DMS53 treated with DMSO at 0.1 percent for 48 hours (cell line): ENCODE data around the gene ALX4.

Experiments
- DNase-seq: peaks from one replicate; lab custom pipeline; 2025; ENCODE audit not compliant: unreplicated experiment; lab: John Stamatoyannopoulos, UW

Gene ALX4

DNA sequence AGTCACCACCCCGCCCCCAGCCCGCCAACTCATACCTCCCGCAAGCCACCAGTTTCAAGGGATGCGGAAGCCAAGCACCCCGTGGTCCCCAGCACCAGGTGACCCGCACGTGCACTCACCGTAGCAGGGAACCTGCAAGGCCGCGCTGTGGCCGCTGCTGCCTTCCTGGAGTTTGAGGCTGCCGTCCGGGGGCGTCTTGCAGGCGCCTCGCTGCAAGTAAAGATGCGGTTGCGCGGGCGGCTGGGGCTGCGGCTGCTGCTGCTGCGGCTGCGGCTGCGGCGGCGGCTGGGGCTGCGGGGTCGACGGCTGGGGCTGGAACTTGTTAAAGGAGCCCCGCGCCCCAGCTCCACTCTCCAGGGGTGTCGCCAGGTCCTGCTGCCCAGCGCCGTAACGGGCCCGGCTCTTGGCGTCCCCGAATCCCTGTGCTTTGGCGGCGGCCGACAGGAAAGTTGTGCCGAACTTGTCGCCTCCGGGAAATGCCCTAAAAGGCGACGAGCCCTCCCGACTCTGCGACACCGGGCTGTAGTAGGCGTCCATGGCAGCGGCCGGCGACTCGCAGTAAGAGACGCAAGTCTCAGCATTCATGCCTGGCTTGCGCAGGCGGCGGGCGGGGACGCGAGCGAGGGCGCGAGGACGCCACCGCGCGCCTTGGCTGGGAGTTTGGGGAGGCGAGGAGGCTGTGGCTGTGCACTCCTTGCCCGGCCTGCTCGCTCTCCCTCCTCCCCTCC lies at the start of gene ALX4:
Gene ALX4 (minus strand): TSS at position 662 of the 728 bp plus-strand sequence. CDS start 77 bp downstream, at position 585.
- peak; percentile 8 for DNase-seq

GRCh38 chr11:44359162-44359561 lies 49.2 kb upstream of the ALX4 start:
- DNase-seq: no peak

DNA sequence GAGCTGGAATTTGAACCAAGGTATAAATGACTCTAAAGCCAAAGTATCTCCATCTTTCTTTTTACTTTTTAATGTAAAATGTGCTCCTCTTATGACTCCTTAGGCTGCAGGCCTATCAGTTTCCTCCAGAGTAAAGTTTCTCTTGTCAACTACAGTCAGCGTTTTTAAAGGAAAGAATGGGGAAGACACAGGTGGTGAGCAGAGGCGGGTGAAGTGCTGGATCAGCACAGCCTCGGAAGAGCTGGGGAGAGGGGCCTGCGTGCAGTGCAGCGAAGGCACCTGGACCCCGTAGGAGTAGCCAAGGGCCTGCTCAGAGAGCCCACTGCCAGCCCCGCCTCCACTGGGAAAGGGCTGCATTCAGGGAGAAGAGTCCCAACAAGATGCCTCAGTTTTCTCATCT lies 48.8 kb upstream of the ALX4 start:
- DNase-seq: no peak

GRCh38 chr11:44357711-44358110 lies 47.8 kb upstream of the ALX4 start:
- DNase-seq: no peak

- no peak for DNase-seq
Observed at GRCh38 chr11:44356351-44356750, 46.4 kb upstream of the ALX4 start.

DNA sequence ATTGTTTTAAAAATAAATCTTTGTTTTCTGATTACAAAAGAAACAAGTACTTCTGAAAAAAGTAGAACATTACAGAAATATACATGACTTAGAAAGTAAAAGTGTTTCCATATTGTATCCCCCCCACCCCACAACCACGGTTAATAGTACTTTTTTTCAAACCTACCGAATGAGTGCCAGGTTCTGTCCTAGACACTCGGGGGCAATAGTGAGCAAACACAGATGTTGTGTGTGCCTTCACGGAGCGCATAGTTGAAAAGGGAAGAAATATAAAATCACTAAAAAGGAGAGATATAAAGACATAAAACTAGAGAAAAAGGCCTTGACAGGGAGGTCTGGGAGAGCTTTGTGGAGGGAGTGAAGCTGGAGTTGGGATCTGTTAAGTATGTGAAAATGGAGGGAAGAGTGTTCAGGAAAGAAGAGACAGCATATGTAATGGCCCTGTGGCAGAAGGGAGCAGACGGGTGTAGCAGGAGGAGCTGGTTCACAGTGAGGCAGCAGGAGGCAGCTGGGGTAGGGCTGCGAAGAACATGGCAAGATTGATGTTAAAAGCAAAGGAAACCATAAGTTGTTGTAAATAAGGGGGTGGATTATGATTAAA lies 42.1 kb upstream of the ALX4 start:
- DNase-seq: no peak

DNA sequence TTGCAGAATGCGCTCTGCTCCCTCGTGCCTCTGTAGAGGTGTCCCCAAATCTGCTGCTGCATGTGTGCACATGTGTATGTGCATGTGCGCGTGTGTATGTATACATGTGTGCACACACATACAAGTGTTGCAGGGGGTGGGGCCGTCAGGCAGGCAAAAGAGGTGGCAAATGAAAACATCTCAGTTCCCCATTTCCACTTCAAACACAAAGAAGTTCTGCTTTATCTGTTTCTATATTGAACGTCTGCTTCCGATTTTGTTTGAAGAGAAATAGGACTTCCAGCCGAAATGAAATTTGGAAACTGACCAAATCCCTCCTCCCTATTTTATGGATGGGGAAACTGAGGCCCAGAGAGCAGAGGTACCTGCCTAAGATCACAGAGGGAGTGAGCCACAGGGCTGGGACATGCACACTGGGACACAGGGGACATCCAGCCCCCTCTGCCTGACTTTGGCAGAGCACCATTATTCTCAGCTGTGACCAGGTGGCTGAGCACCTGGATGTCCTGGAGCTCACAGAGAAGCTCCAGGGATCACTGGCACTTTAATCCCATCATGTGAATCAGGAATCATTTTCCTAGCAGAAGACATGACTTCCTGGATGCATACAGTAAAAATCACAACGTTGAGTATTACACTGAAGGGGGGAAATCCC lies 41.2 kb upstream of the ALX4 start:
- no peak for DNase-seq

GRCh38 chr11:44349328-44349727 lies 39.4 kb upstream of the ALX4 start:
- no peak for DNase-seq

GRCh38 chr11:44348721-44349120 lies 38.8 kb upstream of the ALX4 start:
- DNase-seq: no peak

DNA sequence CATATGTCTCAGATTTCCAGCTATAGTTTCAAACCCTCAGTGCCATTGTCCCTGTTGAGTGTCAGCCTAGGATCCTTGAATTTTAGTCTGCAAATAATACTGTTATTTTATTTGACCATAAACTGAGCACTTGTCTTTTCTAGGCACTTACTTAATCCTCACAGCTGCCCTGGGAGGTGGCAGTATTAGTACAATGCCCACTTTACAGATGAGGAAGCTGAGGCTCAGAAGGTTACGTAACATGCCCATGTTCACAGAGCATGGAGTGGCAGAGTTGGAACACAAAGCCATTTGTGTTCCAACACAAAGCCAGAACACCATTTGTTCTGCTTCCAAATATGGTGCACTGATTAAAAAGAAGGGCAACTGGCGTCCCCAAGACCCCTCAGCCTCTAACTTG lies 38.2 kb upstream of the ALX4 start:
- no peak for DNase-seq

GRCh38 chr11:44347538-44347937 lies 37.6 kb upstream of the ALX4 start:
- DNase-seq: no peak

DNA sequence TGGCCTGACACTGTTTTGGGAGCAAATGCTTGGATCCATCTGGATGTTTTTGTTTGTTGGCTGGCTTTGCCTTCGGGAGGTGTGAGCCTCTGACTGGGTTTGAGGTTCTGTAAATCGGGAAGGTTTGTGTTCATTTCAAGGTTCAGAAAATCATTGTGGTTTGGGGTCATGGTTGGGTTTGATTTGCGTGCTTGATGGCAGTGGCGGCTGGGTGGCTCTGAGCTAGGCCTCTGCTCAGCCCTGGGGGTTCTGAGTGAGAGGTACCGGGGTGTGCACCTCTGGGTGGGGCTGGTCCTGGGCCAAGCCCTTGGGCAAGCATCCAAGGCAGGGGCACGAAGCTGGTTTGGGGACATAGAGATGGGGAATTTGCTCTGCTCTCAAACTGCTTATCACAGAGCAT lies 37.0 kb upstream of the ALX4 start:
- no peak for DNase-seq

- no peak for DNase-seq
Observed at GRCh38 chr11:44345781-44346180, 35.8 kb upstream of the ALX4 start.

DNA sequence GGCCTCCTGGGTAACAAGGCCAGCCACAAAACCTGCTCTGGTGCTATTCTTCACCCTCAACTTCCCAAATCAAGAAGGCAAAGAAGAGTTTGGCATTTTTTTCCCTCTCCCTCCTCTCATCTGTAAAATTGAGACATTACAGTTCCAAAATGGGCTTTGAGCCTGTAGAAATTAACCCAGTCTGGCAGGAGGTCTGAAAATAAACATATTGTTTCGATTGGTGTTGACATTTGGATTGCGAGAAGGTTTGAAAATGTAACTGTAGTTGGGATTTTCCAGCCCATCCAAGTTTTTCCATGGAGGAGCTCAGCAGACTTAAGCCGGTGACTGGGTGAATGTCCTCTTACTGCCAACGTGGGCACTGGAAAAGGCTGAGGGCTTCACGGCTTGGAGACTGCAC lies 35.0 kb upstream of the ALX4 start:
- DNase-seq: no peak

DNA sequence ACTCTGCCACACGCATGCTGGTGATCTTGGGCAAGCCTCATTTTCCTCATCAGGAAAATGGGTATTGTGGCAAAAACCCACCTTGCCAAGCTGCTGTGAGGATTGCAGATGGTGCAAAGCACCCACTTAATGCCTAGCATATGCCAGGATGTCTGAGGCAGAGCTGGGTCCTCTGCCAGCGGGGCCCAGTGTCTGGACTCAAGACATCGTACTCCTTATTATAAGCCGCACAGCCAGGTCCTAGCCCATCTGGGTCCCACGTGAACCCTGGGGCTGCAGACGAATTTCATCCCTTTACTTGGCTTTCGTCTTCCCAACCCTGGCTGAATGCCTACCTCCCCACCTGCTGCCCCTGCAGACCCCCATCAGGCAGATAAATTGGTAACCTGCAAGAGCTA lies 34.5 kb upstream of the ALX4 start:
- no peak for DNase-seq

- DNase-seq: no peak
Observed at GRCh38 chr11:44343778-44344422, 34.0 kb upstream of the ALX4 start.

DNA sequence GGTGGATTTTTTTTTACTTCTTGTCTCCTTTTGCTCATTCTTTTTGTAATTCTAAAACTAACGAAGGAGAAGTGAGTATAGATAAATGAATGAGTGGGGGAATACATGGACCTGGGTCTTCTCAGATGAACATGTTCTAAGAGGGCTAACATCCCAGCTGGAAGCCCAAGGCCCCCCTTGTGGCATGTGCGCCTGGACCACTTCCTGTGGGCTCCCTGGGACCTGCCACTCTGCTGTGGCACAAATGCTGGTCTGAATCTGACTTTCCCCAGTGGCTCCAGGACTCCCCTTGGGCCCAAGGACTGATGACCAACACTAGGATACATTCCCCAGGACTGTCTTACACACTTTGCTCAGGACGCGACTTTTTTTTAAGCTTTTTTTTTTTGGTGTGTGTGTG lies 32.7 kb upstream of the ALX4 start:
- DNase-seq: no peak

- DNase-seq: no peak
Observed at GRCh38 chr11:44340656-44341055, 30.7 kb upstream of the ALX4 start.

- DNase-seq: no peak
Observed at GRCh38 chr11:44339530-44339883, 29.6 kb upstream of the ALX4 start.

- no peak for DNase-seq
Observed at GRCh38 chr11:44338698-44339529, 29.0 kb upstream of the ALX4 start.

DNA sequence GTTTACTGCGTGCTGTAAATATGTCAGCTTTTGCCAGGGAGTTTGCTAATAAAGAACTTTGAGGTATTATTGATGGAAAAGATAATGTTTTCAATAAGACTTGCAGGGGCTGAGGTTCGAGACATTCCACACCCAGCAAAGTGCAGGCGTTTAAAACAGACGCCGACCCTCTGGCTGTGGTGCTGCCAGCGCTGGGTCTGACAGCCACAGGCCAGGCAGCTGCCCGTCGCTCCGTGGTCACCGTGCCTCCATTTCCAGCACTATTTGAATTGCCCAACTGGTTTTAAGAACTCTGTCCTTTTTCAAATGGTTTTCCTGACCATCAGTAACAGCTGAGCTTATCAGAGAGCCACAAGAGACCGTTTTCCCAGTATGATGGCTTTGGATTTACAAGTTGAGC lies 28.1 kb upstream of the ALX4 start:
- no peak for DNase-seq
